ENCODE measurements around the gene AMPD1.

The AMPD1 gene

GRCh38 chr1:114688526-114688925 lies 6.8 kb downstream of the AMPD1 start:
- H3K36me3 Mint-ChIP-seq, result no peaks in the 10 kb centered on the region

GRCh38 chr1:114685851-114686250 lies 9.5 kb downstream of the AMPD1 start:
- DNase-seq, result no peak
- H3K4me1 Mint-ChIP-seq, result no peaks in the 10 kb centered on the region
- H3K27me3 Mint-ChIP-seq, result peaks cover 40 to 66% of the 10 kb centered on the region in 2 donors
- no peak overlapping the region for H3K27ac Mint-ChIP-seq
- ATAC-seq (replicated peaks), result no peak
- H3K36me3 Mint-ChIP-seq, result no peaks in the 10 kb centered on the region
- no peak overlapping the region for H3K4me3 Mint-ChIP-seq
- H3K9me3 Mint-ChIP-seq, result no peaks in the 10 kb centered on the region

More at GRCh38 chr1:114688526-114688925, 6.8 kb downstream of the AMPD1 start:
- DNase-seq, result no peak
- Mint-ChIP-seq H3K9me3 (no peaks in the 10 kb centered on the region), H3K27ac (no peak overlapping the region), H3K4me1 (no peaks in the 10 kb centered on the region), H3K27me3 (peaks cover 36 to 64% of the 10 kb centered on the region in 2 donors), H3K4me3 (no peak overlapping the region)
- ATAC-seq (replicated peaks), result no peak

- no peaks in the 10 kb centered on the region for H3K9me3 Mint-ChIP-seq
- DNase-seq (no peak), ATAC-seq (replicated peaks) (no peak)
- no peak overlapping the region for H3K27ac Mint-ChIP-seq
- no peaks in the 10 kb centered on the region for H3K36me3 Mint-ChIP-seq
- peaks cover 37 to 39% of the 10 kb centered on the region in 2 donors for H3K27me3 Mint-ChIP-seq
- H3K4me3 Mint-ChIP-seq, result no peak overlapping the region
- H3K4me1 Mint-ChIP-seq, result no peaks in the 10 kb centered on the region
Observed at GRCh38 chr1:114677691-114678090, 17.7 kb downstream of the AMPD1 start.

DNA sequence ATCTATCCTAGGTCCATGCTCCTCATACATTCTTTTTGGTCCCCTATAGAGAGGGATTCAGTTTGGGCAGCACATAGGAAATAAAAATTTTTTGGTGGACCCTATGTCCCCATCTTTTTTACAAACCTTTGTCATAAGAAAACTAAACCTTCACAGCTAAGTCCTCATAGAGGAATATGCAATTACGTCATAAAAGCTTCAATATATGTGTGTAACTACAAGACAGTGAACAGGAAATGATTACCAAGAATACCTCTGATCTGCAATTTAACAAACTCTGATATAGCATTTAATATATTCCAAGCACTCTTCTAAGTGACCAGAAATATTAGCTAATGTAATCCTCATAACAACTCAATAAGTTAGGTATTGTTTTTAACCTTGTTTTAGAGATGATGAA lies 19.2 kb downstream of the AMPD1 start:
- Mint-ChIP-seq H3K9me3 (no peaks in the 10 kb centered on the region), H3K36me3 (no peaks in the 10 kb centered on the region), H3K4me3 (no peak overlapping the region), H3K27ac (no peak overlapping the region), H3K4me1 (no peaks in the 10 kb centered on the region), H3K27me3 (peaks cover 38 to 45% of the 10 kb centered on the region in 2 donors)
- DNase-seq (no peak), ATAC-seq (replicated peaks) (no peak)

DNA sequence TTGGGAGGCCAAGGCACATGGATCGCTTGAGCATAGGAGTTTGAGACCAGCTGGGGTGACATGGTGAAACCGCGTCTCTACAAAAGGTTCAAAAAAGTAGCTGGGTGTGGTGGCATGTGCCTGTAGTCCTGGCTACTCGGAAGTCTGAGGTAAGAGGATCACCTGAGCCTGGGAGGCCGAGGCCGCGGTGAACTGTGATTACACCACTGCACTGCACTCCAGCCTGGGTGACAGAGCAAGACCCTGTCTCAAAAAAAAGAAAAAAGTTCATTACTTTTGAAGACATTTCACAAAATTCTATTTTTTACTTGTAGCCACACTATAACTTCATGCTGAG lies 23.4 kb downstream of the AMPD1 start:
- Mint-ChIP-seq H3K27ac (no peak overlapping the region), H3K27me3 (peaks cover 33 to 47% of the 10 kb centered on the region in 2 donors), H3K36me3 (peaks cover 0 to 1% of the 10 kb centered on the region in 2 donors), H3K9me3 (no peaks in the 10 kb centered on the region), H3K4me3 (no peak overlapping the region), H3K4me1 (peaks cover 2 to 5% of the 10 kb centered on the region in 2 donors)
- DNase-seq (no peak), ATAC-seq (replicated peaks) (no peak)

GRCh38 chr1:114671011-114671938 lies 24.1 kb downstream of the AMPD1 start:
- peaks cover 2 to 5% of the 10 kb centered on the region in 2 donors for H3K4me1 Mint-ChIP-seq
- no peaks in the 10 kb centered on the region for H3K9me3 Mint-ChIP-seq
- ATAC-seq (replicated peaks) (no peak), DNase-seq (no peak)
- H3K27me3 Mint-ChIP-seq, result peaks cover 31 to 47% of the 10 kb centered on the region in 2 donors
- H3K4me3 Mint-ChIP-seq, result no peak overlapping the region
- peaks cover 0 to 1% of the 10 kb centered on the region in 2 donors for H3K36me3 Mint-ChIP-seq
- no peak overlapping the region for H3K27ac Mint-ChIP-seq

GRCh38 chr1:114670083-114671010 lies 25.0 kb downstream of the AMPD1 start:
- Mint-ChIP-seq H3K9me3 (no peaks in the 10 kb centered on the region), H3K4me3 (peak overlapping the region; percentile 89 to 95), H3K27me3 (peaks cover 30 to 46% of the 10 kb centered on the region in 2 donors), H3K36me3 (peaks cover 0 to 1% of the 10 kb centered on the region in 2 donors), H3K27ac (peak overlapping the region; percentile 38), H3K4me1 (peaks cover 2 to 5% of the 10 kb centered on the region in 2 donors)
- DNase-seq (peak; percentile 75), ATAC-seq (replicated peaks) (peak; percentile 98 to 99)

GRCh38 chr1:114669562-114670082 lies 25.7 kb downstream of the AMPD1 start, which contains the start of gene DENND2C:
Gene DENND2C (minus strand): TSS chr1:114670049. CDS start chr1:114625984, 44,065 bp downstream.
- H3K36me3 Mint-ChIP-seq, result peaks cover 0 to 1% of the 10 kb centered on the region in 2 donors
- H3K27ac Mint-ChIP-seq, result peak within 1 kb of the TSS; percentile 38
- peaks cover 2 to 5% of the 10 kb centered on the region in 2 donors for H3K4me1 Mint-ChIP-seq
- H3K4me3 Mint-ChIP-seq, result peak within 1 kb of the TSS; percentile 89 to 95
- ATAC-seq (replicated peaks) (peak; percentile 76 to 79), DNase-seq (no peak)
- H3K27me3 Mint-ChIP-seq, result peaks cover 28 to 41% of the 10 kb centered on the region in 2 donors
- H3K9me3 Mint-ChIP-seq, result no peaks in the 10 kb centered on the region

- Mint-ChIP-seq H3K36me3 (peaks cover 0 to 1% of the 10 kb centered on the region in 2 donors), H3K27me3 (peaks cover 22 to 37% of the 10 kb centered on the region in 2 donors), H3K27ac (no peak overlapping the region), H3K4me1 (peaks cover 2 to 5% of the 10 kb centered on the region in 2 donors), H3K4me3 (peak overlapping the region; percentile 89 to 95), H3K9me3 (no peaks in the 10 kb centered on the region)
- DNase-seq (no peak), ATAC-seq (replicated peaks) (no peak)
Observed at GRCh38 chr1:114668784-114669561, 26.4 kb downstream of the AMPD1 start.

GRCh38 chr1:114668373-114668772 lies 27.0 kb downstream of the AMPD1 start:
- Mint-ChIP-seq H3K4me3 (no peak overlapping the region), H3K27ac (no peak overlapping the region), H3K36me3 (peaks cover 0 to 1% of the 10 kb centered on the region in 2 donors), H3K27me3 (peaks cover 19 to 37% of the 10 kb centered on the region in 2 donors), H3K9me3 (no peaks in the 10 kb centered on the region), H3K4me1 (peaks cover 2 to 5% of the 10 kb centered on the region in 2 donors)
- no peak for DNase-seq
- no peak for ATAC-seq (replicated peaks)

DNA sequence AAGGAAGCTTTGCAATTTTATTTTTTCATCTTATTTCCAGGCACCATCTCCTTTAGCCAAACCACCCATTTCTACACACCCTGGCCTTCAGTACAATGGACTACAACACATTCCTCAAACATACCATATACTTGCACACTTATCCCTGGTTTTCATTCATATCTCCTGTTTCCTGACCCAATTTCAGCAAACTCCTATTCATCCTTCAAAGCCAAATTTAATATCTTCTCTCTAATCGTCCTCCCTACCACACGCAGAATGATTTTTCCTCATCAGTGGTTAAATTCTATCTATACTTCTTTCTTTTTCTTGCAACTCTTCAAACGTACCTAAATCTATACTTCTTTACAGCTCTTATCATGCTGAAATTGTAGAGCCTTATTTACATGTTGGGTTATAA lies 28.4 kb downstream of the AMPD1 start:
- Mint-ChIP-seq H3K9me3 (no peaks in the 10 kb centered on the region), H3K4me1 (peaks cover 2 to 5% of the 10 kb centered on the region in 2 donors), H3K4me3 (no peak overlapping the region), H3K36me3 (peaks cover 0 to 1% of the 10 kb centered on the region in 2 donors), H3K27ac (no peak overlapping the region), H3K27me3 (peaks cover 14 to 43% of the 10 kb centered on the region in 2 donors)
- no peak for ATAC-seq (replicated peaks)
- no peak for DNase-seq

DNA sequence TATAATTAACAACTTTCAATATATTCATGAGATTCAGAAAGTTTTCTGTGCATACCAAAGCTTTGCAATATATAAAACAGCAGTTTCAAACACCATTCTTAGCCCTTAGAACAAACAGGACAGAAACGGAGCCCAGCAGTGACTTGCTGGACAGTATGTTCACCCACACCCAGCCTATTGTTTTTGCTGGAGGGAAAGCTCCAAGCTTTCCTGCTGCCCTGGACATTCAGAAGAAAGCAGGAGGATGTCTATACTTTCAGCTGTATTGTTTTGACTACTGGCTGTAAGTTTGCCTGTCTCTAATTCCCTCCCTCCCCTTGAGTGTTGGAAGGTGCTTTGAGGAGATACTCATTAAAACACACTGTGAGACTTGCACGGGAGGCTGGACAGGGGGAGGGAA lies 35.1 kb downstream of the AMPD1 start:
- H3K36me3 Mint-ChIP-seq, result no peaks in the 10 kb centered on the region
- no peaks in the 10 kb centered on the region for H3K9me3 Mint-ChIP-seq
- no peak overlapping the region for H3K4me3 Mint-ChIP-seq
- H3K27ac Mint-ChIP-seq, result no peak overlapping the region
- no peak for DNase-seq
- no peaks in the 10 kb centered on the region for H3K4me1 Mint-ChIP-seq
- no peak for ATAC-seq (replicated peaks)
- H3K27me3 Mint-ChIP-seq, result peaks cover 15 to 20% of the 10 kb centered on the region in 2 donors

DNA sequence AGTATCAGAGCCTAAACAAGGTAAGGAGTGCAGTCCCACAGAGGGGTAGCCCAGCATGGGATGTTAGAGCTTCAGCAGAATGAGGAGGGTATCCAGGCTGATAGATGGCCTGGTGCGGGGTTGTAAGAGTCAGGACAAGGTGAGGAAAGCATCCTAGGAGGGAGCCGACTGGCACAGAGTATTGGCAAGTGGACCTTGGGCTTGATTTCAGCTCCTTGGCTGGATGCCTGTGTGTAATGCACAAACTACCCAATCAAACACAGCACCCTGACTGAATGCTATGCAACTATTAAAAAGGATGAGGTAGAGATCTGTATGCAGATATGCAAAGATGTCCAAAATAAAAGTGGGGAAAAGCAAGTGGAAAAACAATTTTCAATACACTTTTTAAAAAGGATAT lies 43.5 kb downstream of the AMPD1 start:
- no peaks in the 10 kb centered on the region for H3K4me1 Mint-ChIP-seq
- no peaks in the 10 kb centered on the region for H3K9me3 Mint-ChIP-seq
- no peak overlapping the region for H3K4me3 Mint-ChIP-seq
- ATAC-seq (replicated peaks) (no peak), DNase-seq (no peak)
- no peaks in the 10 kb centered on the region for H3K36me3 Mint-ChIP-seq
- H3K27me3 Mint-ChIP-seq, result peaks cover 4 to 11% of the 10 kb centered on the region in 2 donors
- H3K27ac Mint-ChIP-seq, result no peak overlapping the region
